Calu3 (cell line): ENCODE measurements around the gene OXSM. TPM values are rescaled to one million over a fixed set of nuclear protein-coding genes. Genes with fewer than 3 reads are reported as not detected.

Experiments
- BruUV-seq: library from RNA; stranded (reverse); fragments of 400-500 nt; replicated peaks from 2 replicates; lab custom pipeline; 2021; lab: Mats Ljungman, UMichigan
- CTCF ChIA-PET: fragments of 300-600 bp; sonication (Branson Sonifier 250); formaldehyde crosslinking; loops from one replicate; lab custom pipeline; 2022; ENCODE audit warnings: antibody characterized with exemption; lab: Charles Lee
- DNase-seq: peaks from one replicate; pipeline ENCODE4 v3.0.0; 2022
- H3K27ac Mint-ChIP-seq: one replicate; pipeline ENCODE4 v1.8.0; 2022; ENCODE audit warnings: mixed read lengths; ENCODE audit not compliant: unreplicated experiment
- H3K27me3 Mint-ChIP-seq: one replicate; pipeline ENCODE4 v1.8.0; 2022; ENCODE audit warnings: mixed read lengths; ENCODE audit not compliant: unreplicated experiment
- H3K36me3 Mint-ChIP-seq: one replicate; pipeline ENCODE4 v1.8.0; 2022; ENCODE audit warnings: mild to moderate bottlenecking, moderate library complexity, mixed read lengths; ENCODE audit not compliant: insufficient read depth, unreplicated experiment
- H3K4me1 Mint-ChIP-seq: one replicate; pipeline ENCODE4 v1.8.0; 2022; ENCODE audit warnings: mild to moderate bottlenecking, low read depth, mixed read lengths; ENCODE audit not compliant: unreplicated experiment
- H3K4me3 Mint-ChIP-seq: one replicate; pipeline ENCODE4 v1.8.0; 2022; ENCODE audit warnings: mild to moderate bottlenecking, low read depth, moderate library complexity, mixed read lengths; ENCODE audit not compliant: unreplicated experiment
- H3K9me3 Mint-ChIP-seq: one replicate; pipeline ENCODE4 v1.8.0; 2022; ENCODE audit warnings: low read depth, mixed read lengths; ENCODE audit not compliant: unreplicated experiment
- CTCF ChIP-seq: fragments of 200-600 bp; IDR thresholded peaks from one replicate; pipeline ENCODE4 v1.8.0; 2022; ENCODE audit warnings: antibody characterized with exemption; ENCODE audit not compliant: unreplicated experiment
- intact Hi-C: fragments of 100-400 bp; cut with micrococcal nuclease; formaldehyde crosslinking; loops from one replicate; pipeline ENCODE4 v1.10.0; 2022; ENCODE audit not compliant: unreplicated experiment
- total RNA-seq: library from RNA; stranded (reverse); gene quantifications from 2 replicates; pipeline ENCODE4 v1.2.3, GENCODE V29; 2022

Gene OXSM
- total RNA-seq, 1 experiment from 2014 or later, result 13.6 TPM

GRCh38 chr3:25782636-25782937, 7.3 kb upstream of the OXSM start:
- H3K4me1 Mint-ChIP-seq, result peaks cover 22% of the 10 kb centered on the region
- intact Hi-C loops, result loop anchor here (5.0 kb wide), 1 partner anchor 120 kb away; the partner anchor contains the start of gene TOP2B
- TF ChIP-seq CTCF, result no peak

GRCh38 chr3:25782938-25783660, 6.8 kb upstream of the OXSM start, which contains the start of gene NGLY1:
NGLY1 (minus strand) TSS chr3:25783443; CDS start chr3:25783390, 53 bp downstream.
- Mint-ChIP-seq H3K27ac (peak within 1 kb of the TSS; percentile 64), H3K4me1 (peaks cover 22% of the 10 kb centered on the region), H3K27me3 (no peaks in the 10 kb centered on the region), H3K9me3 (no peaks in the 10 kb centered on the region), H3K36me3 (peaks cover 25% of the 10 kb centered on the region), H3K4me3 (peak within 1 kb of the TSS; percentile 78)
- DNase-seq, result peak; percentile 87
- intact Hi-C loops, result loop anchor here (5.0 kb wide), 1 partner anchor 121 kb away; the partner anchor contains the start of gene TOP2B
- CTCF ChIA-PET, result interaction anchor here (0.6 to 1.6 kb wide), 8 partner anchors 21 to 1056 kb away, joined by 3 to 8 read pairs (median 3); no protein-coding TSS in a partner anchor
- no TSS peak for BruUV-seq
- TF ChIP-seq CTCF, result no peak

More at GRCh38 chr3:25782636-25782937, 7.3 kb upstream of the OXSM start:
- CTCF ChIA-PET, result interaction anchor here (1.4 to 1.6 kb wide), 2 partner anchors 72 to 135 kb away, joined by 3 read pairs; no protein-coding TSS in a partner anchor
- Mint-ChIP-seq H3K27me3 (no peaks in the 10 kb centered on the region), H3K9me3 (no peaks in the 10 kb centered on the region), H3K36me3 (peaks cover 27% of the 10 kb centered on the region), H3K4me3 (peak overlapping the region; percentile 78), H3K27ac (peak overlapping the region; percentile 64)
- no TSS peak for BruUV-seq
- no peak for DNase-seq

- Mint-ChIP-seq H3K27ac (no peak overlapping the region), H3K27me3 (no peaks in the 10 kb centered on the region), H3K9me3 (no peaks in the 10 kb centered on the region), H3K36me3 (peaks cover 25% of the 10 kb centered on the region), H3K4me1 (peaks cover 22% of the 10 kb centered on the region), H3K4me3 (peak overlapping the region; percentile 78)
- CTCF ChIA-PET, result interaction anchor here (0.6 to 1.6 kb wide), 8 partner anchors 22 to 1056 kb away, joined by 3 to 8 read pairs (median 3); no protein-coding TSS in a partner anchor
- intact Hi-C loops, result loop anchor here (5.0 kb wide), 1 partner anchor 122 kb away; the partner anchor contains the start of gene TOP2B
- TF ChIP-seq CTCF, result no peak
- peak; percentile 57 for DNase-seq
- no TSS peak for BruUV-seq
These were observed 6.0 kb upstream of the OXSM start for GRCh38 chr3:25783661-25784512.

GRCh38 chr3:25784971-25785370, 4.9 kb upstream of the OXSM start:
- intact Hi-C loops, result loop anchor here (5.0 kb wide), 1 partner anchor 123 kb away; the partner anchor contains the start of gene TOP2B
- DNase-seq, result no peak
- Mint-ChIP-seq H3K4me3 (no peak overlapping the region), H3K9me3 (no peaks in the 10 kb centered on the region), H3K27ac (no peak overlapping the region), H3K4me1 (peaks cover 22% of the 10 kb centered on the region), H3K36me3 (peaks cover 34% of the 10 kb centered on the region), H3K27me3 (no peaks in the 10 kb centered on the region)
- BruUV-seq, result no TSS peak
- TF ChIP-seq CTCF, result no peak
- CTCF ChIA-PET, result interaction anchor here (0.7 kb wide), 1 partner anchor 1039 kb away, joined by 4 read pairs; no protein-coding TSS in a partner anchor
